GM19035 (cell line): Measurements from ENCODE around the gene ABCA8.

ENCODE experiments used
- ATAC-seq: cut with Tn5 transposase; IDR thresholded peaks from one replicate; pipeline ENCODE4 v1.9.1; 2021; ENCODE audit not compliant: unreplicated experiment

The ABCA8 gene

GRCh38 chr17:68943123-68943811 is 11.9 kb downstream of the ABCA8 start:
- ATAC-seq = no peak

DNA sequence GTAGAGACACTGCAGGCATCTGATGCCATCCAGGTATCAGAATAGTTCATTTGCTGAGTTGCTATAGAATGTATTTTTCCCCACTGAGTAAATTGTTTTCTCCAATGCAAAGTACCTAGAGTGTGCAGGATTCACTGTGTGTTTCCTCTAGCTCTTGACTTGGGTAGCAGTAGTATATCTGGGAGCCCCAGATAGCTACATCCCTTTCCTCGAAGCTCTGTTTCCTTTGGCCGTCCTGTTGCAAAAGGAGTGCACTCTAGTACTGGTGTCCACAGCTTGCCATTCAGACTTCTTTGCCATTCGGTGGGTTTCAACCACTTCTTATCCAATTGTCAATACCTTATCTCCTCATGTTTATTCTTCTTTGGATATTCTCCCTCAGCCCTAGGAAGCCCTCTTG is 12.8 kb downstream of the ABCA8 start:
- no peak for ATAC-seq

- ATAC-seq = no peak
Observed at GRCh38 chr17:68941761-68942160, 13.4 kb downstream of the ABCA8 start.

- no peak for ATAC-seq
Observed at GRCh38 chr17:68939195-68939594, 16.0 kb downstream of the ABCA8 start.

DNA sequence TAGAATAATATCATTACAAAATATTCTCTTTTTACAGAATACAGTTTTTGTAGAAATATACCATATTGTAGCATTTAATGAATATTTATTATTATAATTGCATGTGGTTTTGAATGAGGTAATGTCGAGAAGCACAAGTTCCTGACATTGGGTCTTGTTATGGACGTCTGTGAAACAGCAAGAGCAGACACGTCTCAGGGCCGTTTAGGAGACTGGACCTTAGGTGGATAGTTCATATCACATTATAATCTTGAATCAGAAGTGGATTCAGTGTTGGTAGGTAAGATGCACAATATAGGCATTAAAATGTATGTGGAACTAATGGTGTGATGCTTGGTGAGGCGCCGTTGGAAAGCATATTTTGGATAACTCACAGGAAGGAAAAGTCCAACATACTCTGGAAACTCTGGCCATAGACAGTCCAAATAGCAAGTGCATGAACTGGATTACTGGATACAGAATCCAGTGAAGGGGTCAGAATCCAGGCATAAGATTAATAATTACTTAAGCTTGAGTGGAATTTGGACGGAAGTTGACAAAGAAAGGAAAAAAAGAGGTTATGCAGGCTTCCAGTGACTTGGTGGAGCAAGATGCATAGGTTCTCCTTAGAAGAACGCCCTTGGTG is 17.2 kb downstream of the ABCA8 start:
- ATAC-seq = no peak

- ATAC-seq = no peak
Observed at GRCh38 chr17:68927516-68927915, 27.7 kb downstream of the ABCA8 start.

DNA sequence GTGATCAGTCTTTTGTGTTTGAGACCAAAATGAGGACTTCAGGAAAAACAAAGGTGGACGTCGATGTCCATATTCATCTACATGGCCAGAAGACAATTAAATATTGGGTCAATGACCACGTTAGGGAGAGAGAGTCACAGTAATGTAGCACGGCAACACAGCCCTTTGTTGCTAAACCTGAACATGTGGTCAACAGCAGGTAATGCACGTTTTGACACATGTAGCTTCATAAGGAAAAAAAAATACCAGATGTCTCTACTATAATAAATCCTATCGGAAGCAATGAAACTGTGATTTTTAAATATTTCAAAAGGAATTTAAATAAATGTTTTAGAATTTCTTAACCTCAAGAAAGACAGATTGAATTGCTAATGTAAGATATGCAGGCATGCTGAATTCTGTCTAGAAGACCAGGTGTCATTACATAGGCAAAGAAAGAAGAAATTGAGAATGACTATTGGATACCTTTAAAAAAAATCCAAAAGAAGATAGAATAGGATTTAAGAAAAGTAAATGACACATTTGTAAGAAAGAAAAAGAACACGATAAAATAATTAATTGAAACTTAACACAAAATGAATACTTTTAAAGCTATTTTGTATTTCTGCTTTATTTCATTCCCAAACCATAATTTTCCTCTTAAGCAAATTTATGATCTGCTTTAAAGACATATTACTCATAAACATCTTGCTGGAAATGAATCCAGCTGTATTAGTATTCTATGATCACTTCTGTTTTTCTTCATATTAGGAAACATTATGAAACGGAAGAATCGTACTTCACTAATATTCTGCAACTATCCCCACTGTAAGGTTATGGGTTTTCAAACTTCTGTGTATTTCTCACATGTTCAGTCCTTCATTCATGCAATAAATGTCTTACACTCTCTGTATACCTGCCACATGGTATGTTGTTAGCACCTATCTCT is 30.1 kb downstream of the ABCA8 start:
- ATAC-seq = no peak

DNA sequence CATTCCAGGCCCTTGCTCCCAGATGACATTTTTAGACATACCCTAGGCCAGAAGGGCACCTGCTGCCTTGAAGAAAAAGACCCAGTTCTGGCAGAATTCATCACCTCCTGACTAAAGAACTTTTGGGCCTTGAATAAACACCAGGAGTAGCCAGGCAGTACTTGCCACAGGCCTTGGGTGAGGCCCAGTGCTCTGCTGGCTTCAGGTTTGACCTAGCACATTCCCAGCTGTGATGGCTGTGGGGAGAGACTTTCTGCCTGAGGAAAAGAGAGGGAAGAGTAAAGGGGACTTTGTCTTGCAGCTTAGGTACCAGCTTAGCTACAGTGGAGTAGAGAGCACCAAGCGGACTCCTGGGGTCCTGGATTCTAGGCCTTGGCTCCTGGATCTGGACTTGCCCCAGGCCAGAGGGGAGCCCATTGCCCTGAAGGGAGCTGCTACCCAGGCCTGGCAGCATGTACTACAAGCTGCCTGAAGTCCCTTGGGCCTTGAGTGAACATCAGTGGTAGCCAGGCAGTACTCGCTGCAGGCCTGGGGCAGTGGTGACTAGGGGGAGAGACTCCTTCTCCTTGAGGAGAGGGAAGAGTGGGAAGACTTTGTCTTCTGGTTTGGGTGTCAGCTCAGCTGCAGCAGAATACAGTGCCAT is 44.3 kb downstream of the ABCA8 start:
- ATAC-seq = no peak

GRCh38 chr17:68910251-68910705 is 44.9 kb downstream of the ABCA8 start:
- no peak for ATAC-seq

DNA sequence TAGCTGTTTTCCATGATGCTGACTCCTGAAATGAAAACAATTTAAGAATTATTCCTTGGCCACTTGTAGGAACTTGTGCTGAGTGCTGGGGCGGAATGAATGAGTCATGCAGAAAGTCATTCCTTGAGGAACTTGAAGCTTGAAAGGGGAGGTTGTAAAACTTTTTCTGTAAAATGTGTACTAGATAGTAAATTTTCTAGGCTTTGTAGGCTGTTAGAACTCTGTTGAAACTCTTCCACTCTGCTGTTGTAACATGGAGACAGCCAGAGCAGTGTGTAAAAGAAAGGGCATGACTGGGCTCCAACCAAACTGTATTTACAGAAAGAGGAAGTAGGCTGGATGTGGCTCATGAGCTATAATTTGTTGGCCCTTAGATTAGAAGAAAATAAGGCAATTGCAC is 46.1 kb downstream of the ABCA8 start:
- no peak for ATAC-seq

- ATAC-seq = peak; percentile 61
Observed at GRCh38 chr17:68908045-68908444, 47.1 kb downstream of the ABCA8 start.

DNA sequence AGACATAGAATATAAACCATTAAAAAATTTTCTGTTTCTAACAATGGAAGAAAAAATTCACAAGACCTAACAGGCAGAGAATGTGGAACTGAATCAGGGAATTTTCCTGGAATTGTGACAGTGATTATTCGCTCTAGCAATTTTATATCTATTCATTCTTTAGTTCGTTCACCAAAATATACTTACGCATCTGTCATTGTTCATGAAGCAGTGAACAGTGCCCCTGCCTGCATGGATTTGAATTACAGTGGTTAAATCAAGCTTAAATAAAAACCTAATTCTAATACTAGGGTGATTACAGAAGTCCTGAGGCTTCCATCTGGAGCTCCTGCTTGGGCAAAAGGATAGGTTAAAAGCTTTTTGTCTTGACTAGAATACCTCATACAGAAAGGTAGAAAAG is 48.6 kb downstream of the ABCA8 start:
- no peak for ATAC-seq

DNA sequence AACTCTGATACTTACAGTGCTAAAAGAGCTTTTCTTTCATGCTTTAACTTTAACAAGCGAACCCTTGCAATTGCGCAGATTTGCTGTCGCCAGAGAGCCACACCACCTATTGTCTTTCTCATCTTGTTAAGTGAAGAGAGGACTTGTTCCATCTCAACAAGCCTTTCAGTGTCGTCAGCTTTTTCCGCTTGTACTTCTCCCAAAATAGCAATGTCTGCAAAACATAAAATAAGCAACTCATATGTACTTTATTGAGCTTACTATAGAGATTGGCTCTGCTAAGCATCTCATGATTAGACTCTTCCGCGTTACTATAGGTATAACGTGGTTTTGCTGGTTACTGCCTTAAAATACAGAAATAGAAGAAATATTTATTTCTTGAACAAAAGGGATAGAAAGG is 51.9 kb downstream of the ABCA8 start:
- ATAC-seq = no peak

GRCh38 chr17:68897557-68897956 is 57.6 kb downstream of the ABCA8 start:
- no peak for ATAC-seq

DNA sequence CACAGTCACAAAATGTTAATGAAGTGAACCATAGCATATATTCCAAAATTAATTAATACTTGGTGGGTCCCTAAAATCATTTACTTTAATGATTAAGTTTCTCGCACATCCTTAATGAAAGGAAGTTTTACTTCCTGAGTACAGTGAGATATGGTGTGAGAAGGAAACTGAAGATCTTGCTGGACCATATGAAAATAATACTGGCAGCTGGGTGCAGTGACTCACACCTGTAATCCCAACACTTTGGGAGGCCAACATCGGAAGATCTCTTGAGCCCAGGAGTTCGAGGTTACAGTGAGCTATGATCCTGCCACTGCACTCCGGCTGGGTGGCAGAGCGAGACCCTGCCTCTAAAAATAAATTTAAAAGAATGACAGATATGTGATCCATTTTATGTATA is 62.5 kb downstream of the ABCA8 start:
- ATAC-seq = no peak

- ATAC-seq = no peak
Observed at GRCh38 chr17:68892193-68892592, 63.0 kb downstream of the ABCA8 start.

DNA sequence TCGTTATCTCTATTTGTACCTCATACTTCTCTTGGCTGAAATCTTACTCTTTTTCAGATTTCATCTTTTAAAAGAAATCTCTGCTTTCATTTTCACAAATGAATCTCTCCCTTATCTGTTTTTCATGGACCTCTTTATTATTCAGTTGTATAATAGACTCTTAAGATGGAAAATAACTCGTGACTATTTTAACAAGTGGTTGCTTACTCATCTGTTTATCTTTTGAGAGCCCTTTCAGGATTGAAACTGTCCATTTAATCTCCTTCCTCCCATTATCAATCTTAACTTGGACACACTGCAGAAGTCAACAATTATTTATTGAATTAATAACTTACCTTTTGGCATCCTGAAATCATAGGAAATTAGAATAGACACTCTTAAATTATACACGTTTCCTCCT is 68.8 kb downstream of the ABCA8 start:
- ATAC-seq = no peak

DNA sequence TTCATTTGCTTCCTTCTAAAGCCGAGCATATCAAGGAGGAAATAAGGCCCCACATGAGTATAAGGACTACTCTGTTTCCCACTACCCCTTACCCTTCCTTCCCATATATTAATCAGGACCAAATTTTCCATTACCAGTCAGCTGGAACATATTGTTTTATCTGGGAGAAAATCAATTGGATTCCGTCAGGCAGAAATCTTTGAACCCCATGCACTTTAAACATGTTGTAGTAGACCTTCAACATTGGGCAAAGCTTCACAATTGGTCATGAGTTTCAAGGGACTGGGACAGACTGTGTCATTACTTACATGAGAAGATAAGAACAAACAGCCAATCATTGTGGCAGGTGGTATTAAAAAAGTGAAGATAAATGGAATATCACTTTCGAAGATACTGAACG is 70.3 kb downstream of the ABCA8 start:
- ATAC-seq = no peak

- ATAC-seq = no peak
Observed at GRCh38 chr17:68878226-68878885, 76.8 kb downstream of the ABCA8 start.

GRCh38 chr17:68871447-68871846 is 83.7 kb downstream of the ABCA8 start:
- no peak for ATAC-seq

DNA sequence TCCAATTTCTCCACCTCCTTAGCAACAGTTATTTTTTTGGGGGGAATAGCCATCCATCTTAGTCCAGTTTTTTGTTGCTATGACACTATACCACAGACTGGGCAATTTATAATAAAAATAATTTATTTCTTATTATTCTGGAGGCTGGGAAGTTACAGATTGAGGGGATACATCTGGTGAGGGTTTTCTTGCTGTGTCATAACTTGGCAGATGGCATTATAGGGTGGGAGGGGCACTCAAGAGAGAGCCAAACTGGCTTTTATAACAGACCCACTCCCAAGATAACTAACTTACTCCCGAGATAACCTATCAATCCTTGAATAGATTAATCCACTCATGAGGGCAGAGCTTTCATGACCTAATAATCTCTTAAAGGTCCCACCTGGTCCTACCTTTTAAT is 84.2 kb downstream of the ABCA8 start:
- no peak for ATAC-seq
